Tibial nerve (tissue), 4 donors: ENCODE measurements around the gene CCDC181. TPM values are rescaled to one million over a fixed set of nuclear protein-coding genes. Genes with fewer than 3 reads are reported as not detected.

Experiments
- DNase-seq, 2 donors: peaks; one replicate each; pipeline ENCODE4 v3.0.0-alpha.2; 2019; ENCODE audit warnings: low spot score in 2 of 2
- H3K27ac ChIP-seq, 4 donors: fragments of 200-600 bp; sonication (generic) in 3 of 4; one replicate each; pipeline ENCODE4 v1.5.1; 2017 to 2019; ENCODE audit warnings: mild to moderate bottlenecking in 1 of 4
- H3K27me3 ChIP-seq, 2 donors: fragments of 200-600 bp; sonication (generic) in 1 of 2; one replicate each; pipeline versions ENCODE4 v1.5.1 to v1.6.0; 2017 to 2019
- H3K36me3 ChIP-seq, 3 donors: fragments of 200-600 bp; sonication (generic); one replicate each; pipeline ENCODE4 v1.5.1; 2018 to 2019
- H3K4me1 ChIP-seq, 4 donors: fragments of 200-600 bp; sonication (generic) in 3 of 4; one replicate each; pipeline ENCODE4 v1.5.1; 2017 to 2019
- H3K4me3 ChIP-seq, 4 donors: fragments of 200-600 bp; sonication (generic) in 3 of 4; one replicate each; pipeline ENCODE4 v1.5.1; 2017 to 2019; ENCODE audit warnings: mild to moderate bottlenecking in 1 of 4, moderate library complexity in 1 of 4
- H3K9me3 ChIP-seq, 4 donors: fragments of 200-600 bp; sonication (generic) in 3 of 4; one replicate each; pipeline ENCODE4 v1.5.1; 2017 to 2019
- CTCF ChIP-seq, 5 experiments: fragments of 200-600 bp in 3 of 5; fragments of 450-650 bp in 2 of 5; sonication (generic) in 3 of 5; IDR thresholded peaks; one replicate each; pipeline ENCODE4 v1.5.1; 2016 to 2019; ENCODE audit warnings: antibody characterized with exemption in 5 of 5, mild to moderate bottlenecking in 3 of 5, moderate library complexity in 2 of 5
- EP300 ChIP-seq, 2 donors: sonication (generic); formaldehyde crosslinking; IDR thresholded peaks; one replicate each; pipeline ENCODE4 v1.6.1; 2017; ENCODE audit warnings: antibody characterized with exemption in 2 of 2, mild to moderate bottlenecking in 1 of 2
- POLR2A ChIP-seq, 2 donors: fragments of 450-650 bp; IDR thresholded peaks; one replicate each; pipeline ENCODE4 v1.6.1; 2017; ENCODE audit warnings: antibody characterized with exemption in 2 of 2, mild to moderate bottlenecking in 2 of 2, moderate library complexity in 2 of 2
- WGBS, 2 donors: methylation state at CpG; one replicate each; pipeline ENCODE4 v1.1.5; 2018; 5-methylcytosine and 5-hydroxymethylcytosine counted together
- total RNA-seq, 4 donors: library from RNA; depleted of rRNA; stranded (reverse); fragments of >200 nt; gene quantifications; one replicate each; pipeline ENCODE4 v1.1.0, GENCODE V29; 2016

Gene CCDC181
- total RNA-seq = 1 to 10 TPM in 3 of 4 donors, under 1 TPM in 1; 0.39 to 3.6 (median 1.6) TPM

- peaks cover 0 to 3% (median 0%) of the 10 kb centered on the region in 4 donors for H3K9me3 ChIP-seq
- TF ChIP-seq CTCF (IDR thresholded peaks at IDR 0.05) (no peak), POLR2A (IDR thresholded peaks at IDR 0.05) (no peak), EP300 (IDR thresholded peaks at IDR 0.05) (peak in 1 of 2 donors; percentile 35)
- peak within 1 kb of the TSS; percentile 38 to 55 (median 42) for H3K4me3 ChIP-seq
- no peaks in the 10 kb centered on the region for H3K27me3 ChIP-seq
- 1 to 2% methylated on average over 29 of the region's 29 CpGs for WGBS, 2 donors
- H3K27ac ChIP-seq = peak within 1 kb of the TSS in 1 of 4 donors; percentile 3
- H3K36me3 ChIP-seq = no peaks in the 10 kb centered on the region
- peak in 1 of 2 donors; percentile 7 for DNase-seq
- peaks cover 0 to 8% (median 0%) of the 10 kb centered on the region in 4 donors for H3K4me1 ChIP-seq
These were observed at the start of gene CCDC181 for GRCh38 chr1:169427081-169427641. TSS of gene CCDC181 (minus strand) at chr1:169427474. CDS start at chr1:169424927, 2,547 bp downstream.

DNA sequence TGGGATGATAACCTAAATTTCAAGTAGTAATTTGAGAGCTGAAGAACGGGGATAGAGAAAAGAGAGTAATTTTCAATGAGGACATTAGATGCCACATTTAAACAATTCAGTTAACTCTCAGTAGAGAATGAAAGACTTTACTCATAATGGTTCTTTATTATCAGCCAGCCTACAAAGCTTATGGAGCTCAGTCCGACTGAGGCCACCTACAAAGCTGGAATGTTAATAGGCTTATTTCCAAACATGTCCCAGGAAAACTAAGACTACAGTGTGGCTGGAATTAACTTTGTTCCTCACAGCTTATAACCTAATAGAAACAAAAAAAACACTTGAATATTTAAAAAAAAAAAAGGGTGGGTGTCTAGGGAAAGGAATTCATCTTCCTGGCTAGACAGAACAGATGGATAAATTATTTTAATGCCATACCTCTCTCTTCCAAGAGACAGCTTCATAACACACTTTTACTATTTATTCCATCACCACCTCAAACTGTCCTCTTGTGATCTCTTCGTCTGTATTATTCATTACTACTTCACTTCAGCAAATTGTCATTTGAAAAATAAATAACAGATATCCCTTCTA lies 48.6 kb upstream of the CCDC181 start:
- H3K9me3 ChIP-seq = no peaks in the 10 kb centered on the region
- peaks cover 0 to 15% (median 7%) of the 10 kb centered on the region in 3 donors for H3K36me3 ChIP-seq
- no peak for DNase-seq
- WGBS, 2 donors = 47 to 49% methylated on average over 3 of the region's 3 CpGs
- no peak overlapping the region for H3K4me3 ChIP-seq
- peaks cover 0 to 9% (median 0%) of the 10 kb centered on the region in 4 donors for H3K4me1 ChIP-seq
- TF ChIP-seq CTCF (IDR thresholded peaks at IDR 0.05) (no peak), POLR2A (IDR thresholded peaks at IDR 0.05) (no peak), EP300 (IDR thresholded peaks at IDR 0.05) (no peak)
- no peak overlapping the region for H3K27ac ChIP-seq
- no peaks in the 10 kb centered on the region for H3K27me3 ChIP-seq

DNA sequence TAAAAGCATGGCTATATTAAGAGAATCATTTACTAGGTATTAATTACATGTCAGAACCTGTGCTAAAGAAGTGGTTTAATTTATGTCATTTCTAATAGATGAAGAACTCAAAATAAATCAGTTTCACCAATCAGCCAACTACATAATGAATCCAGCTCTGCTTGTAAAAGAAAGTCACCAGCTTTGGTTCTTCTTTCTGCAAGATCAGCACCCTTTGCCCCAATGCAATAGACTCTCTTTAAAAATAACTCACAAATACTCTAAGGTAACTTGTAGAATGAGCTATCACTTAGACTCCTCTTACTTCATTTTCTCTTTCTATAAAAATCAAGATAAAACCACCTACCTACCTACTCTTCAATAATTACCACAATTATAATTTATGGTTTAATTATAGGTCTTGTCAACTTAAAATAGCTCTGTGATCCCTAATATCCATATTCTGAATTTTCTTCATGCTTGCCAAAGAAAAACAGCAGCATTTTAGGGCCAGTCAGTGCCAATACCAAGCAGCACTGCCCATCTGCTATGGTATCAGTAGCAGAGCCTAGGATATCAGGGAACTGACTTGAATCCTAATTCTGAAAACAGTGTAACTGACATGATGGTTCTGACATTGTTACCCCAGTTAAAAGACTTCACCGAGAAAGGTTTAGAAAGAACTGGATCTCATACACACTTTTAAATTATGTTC lies 47.2 kb upstream of the CCDC181 start:
- no peak overlapping the region for H3K4me3 ChIP-seq
- WGBS, 2 donors = 97 to 100% methylated on average over 1 of the region's 1 CpG
- TF ChIP-seq CTCF (IDR thresholded peaks at IDR 0.05) (no peak), POLR2A (IDR thresholded peaks at IDR 0.05) (no peak), EP300 (IDR thresholded peaks at IDR 0.05) (no peak)
- no peak for DNase-seq
- H3K4me1 ChIP-seq = no peaks in the 10 kb centered on the region
- H3K27me3 ChIP-seq = no peaks in the 10 kb centered on the region
- no peaks in the 10 kb centered on the region for H3K9me3 ChIP-seq
- H3K27ac ChIP-seq = no peak overlapping the region
- H3K36me3 ChIP-seq = peaks cover 0 to 21% (median 7%) of the 10 kb centered on the region in 3 donors

- no peaks in the 10 kb centered on the region for H3K4me1 ChIP-seq
- TF ChIP-seq EP300 (IDR thresholded peaks at IDR 0.05) (no peak), POLR2A (IDR thresholded peaks at IDR 0.05) (no peak), CTCF (IDR thresholded peaks at IDR 0.05) (no peak)
- no peak overlapping the region for H3K4me3 ChIP-seq
- peaks cover 0 to 32% (median 7%) of the 10 kb centered on the region in 3 donors for H3K36me3 ChIP-seq
- DNase-seq = no peak
- 72 to 95% methylated on average over 5 of the region's 5 CpGs for WGBS, 2 donors
- no peak overlapping the region for H3K27ac ChIP-seq
- H3K9me3 ChIP-seq = no peaks in the 10 kb centered on the region
- H3K27me3 ChIP-seq = no peaks in the 10 kb centered on the region
These were observed 46.1 kb upstream of the CCDC181 start for GRCh38 chr1:169473347-169473746.

DNA sequence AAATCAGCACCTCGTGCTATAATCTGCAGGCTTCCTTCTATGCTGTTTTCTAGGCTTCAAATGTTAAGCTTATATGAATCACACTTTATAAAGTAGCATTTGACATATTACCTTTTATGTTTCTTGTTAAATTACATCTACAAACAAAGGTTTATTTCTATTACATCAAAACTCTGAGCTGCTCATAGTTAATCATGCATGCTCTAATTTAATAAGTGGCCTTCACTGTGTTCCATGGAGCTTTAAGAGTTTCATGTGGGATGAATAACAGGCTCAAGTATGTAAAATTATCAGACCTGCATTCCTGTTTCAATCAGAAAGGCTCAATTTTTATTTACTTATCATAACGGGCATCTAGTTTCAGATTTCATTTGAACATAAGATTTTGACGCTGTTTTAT lies 45.5 kb upstream of the CCDC181 start:
- Histone ChIP-seq H3K4me1 (no peaks in the 10 kb centered on the region), H3K9me3 (no peaks in the 10 kb centered on the region), H3K4me3 (no peak overlapping the region), H3K27me3 (peaks cover 0 to 1% of the 10 kb centered on the region in 2 donors), H3K36me3 (peaks cover 0 to 38% (median 7%) of the 10 kb centered on the region in 3 donors), H3K27ac (no peak overlapping the region)
- DNase-seq = no peak
- TF ChIP-seq EP300 (IDR thresholded peaks at IDR 0.05) (no peak), CTCF (IDR thresholded peaks at IDR 0.05) (no peak), POLR2A (IDR thresholded peaks at IDR 0.05) (no peak)
- 94 to 99% methylated on average over 3 of the region's 3 CpGs for WGBS, 2 donors
